ENCODE data around the gene AVPR2. TPM values are rescaled to one million over a fixed set of nuclear protein-coding genes. Genes with fewer than 3 reads are reported as not detected.

AVPR2 gene
- polyA plus RNA-seq, 2 of the 4 experiments (the other 2 are of a cell fraction) = not detected

- no peak for TF ChIP-seq E2F6 (IDR thresholded peaks at IDR 0.05; ENCODE audit: borderline replicate concordance, low read depth)
- no peak for TF ChIP-seq RAD21 (conservative IDR thresholded peaks at IDR 0.05 in 1 of 2, IDR thresholded peaks at IDR 0.05 in 1 of 2)
- no peak for TF ChIP-seq USF2 (IDR thresholded peaks at IDR 0.05)
- no peak for TF ChIP-seq FOXS1 (CRISPR knock-in tag; IDR thresholded peaks at IDR 0.05)
- no peak for TF ChIP-seq RNF2 (IDR thresholded peaks at IDR 0.05; ENCODE audit: borderline replicate concordance, low read depth)
- no peak for TF ChIP-seq CBX8 (IDR thresholded peaks at IDR 0.05)
- no peak for TF ChIP-seq EHMT2 (IDR thresholded peaks at IDR 0.05; ENCODE audit: low read depth)
- no peak for TF ChIP-seq ZNF302 (CRISPR knock-in tag; IDR thresholded peaks at IDR 0.05)
- TF ChIP-seq PBX3 (IDR thresholded peaks at IDR 0.05) = no peak
- TF ChIP-seq JUN (IDR thresholded peaks at IDR 0.05) = no peak
- no peak for TF ChIP-seq HOXB13 (CRISPR knock-in tag; IDR thresholded peaks at IDR 0.05; ENCODE audit: low read depth)
- no peak for TF ChIP-seq TP53 (CRISPR knock-in tag; IDR thresholded peaks at IDR 0.05)
- no peak for TF ChIP-seq HMGXB4 (CRISPR knock-in tag; IDR thresholded peaks at IDR 0.05; ENCODE audit: borderline replicate concordance)
- TF ChIP-seq GATA3 (IDR thresholded peaks at IDR 0.05; ENCODE audit: borderline replicate concordance) = no peak
- no peak for TF ChIP-seq ELK1 (IDR thresholded peaks at IDR 0.05; ENCODE audit: low read depth, low read length)
- TF ChIP-seq POLR2A (IDR thresholded peaks at IDR 0.05; ENCODE audit: low read length) = no peak
- no peak for TF ChIP-seq HOXA7 (CRISPR knock-in tag; IDR thresholded peaks at IDR 0.05)
- no peak for TF ChIP-seq CHD2 (IDR thresholded peaks at IDR 0.05; ENCODE audit: low read length, partially characterized antibody)
- no peak for TF ChIP-seq ATOH8 (CRISPR knock-in tag; IDR thresholded peaks at IDR 0.05; ENCODE audit: low read depth)
- WGBS (ENCODE audit: missing lambda C conversion rate) = 72% methylated on average over 6 of the region's 10 CpGs
- ATAC-seq = no peak
- no peaks in the 10 kb centered on the region for H3K9me3 ChIP-seq
- DNase-seq (ENCODE audit: low read depth in 1 of 2, low spot score in 1 of 2) = no peak
- no peak overlapping the region for H3K27ac ChIP-seq
- CTCF ChIA-PET = no interaction called here
- no peak overlapping the region for H3K4me2 ChIP-seq
- no peak overlapping the region for H3K4me3 ChIP-seq
- no peak for FAIRE-seq
- H3K4me1 ChIP-seq = no peaks in the 10 kb centered on the region
- POLR2A ChIA-PET = no interaction called here
Observed at GRCh38 chrX:153861151-153861550, 43.3 kb upstream of the AVPR2 start.

GRCh38 chrX:153861733-153862310 is 42.7 kb upstream of the AVPR2 start:
- POLR2A ChIA-PET = no interaction called here
- CTCF ChIA-PET = no interaction called here
- WGBS (ENCODE audit: missing lambda C conversion rate) = 54% methylated on average over 20 of the region's 21 CpGs
- TF ChIP-seq PBX3 (IDR thresholded peaks at IDR 0.05) (no peak), HOXA7 (CRISPR knock-in tag; IDR thresholded peaks at IDR 0.05) (no peak), PHF8 (IDR thresholded peaks at IDR 0.05; ENCODE audit: borderline replicate concordance, low read depth) (no peak), JUNB (IDR thresholded peaks at IDR 0.05) (no peak), ZC3H11A (IDR thresholded peaks at IDR 0.05) (no peak), RARB (CRISPR knock-in tag; IDR thresholded peaks at IDR 0.05) (no peak), HMGXB4 (CRISPR knock-in tag; IDR thresholded peaks at IDR 0.05; ENCODE audit: borderline replicate concordance) (no peak), CHD4 (IDR thresholded peaks at IDR 0.05; ENCODE audit: borderline replicate concordance) (no peak), CTCF (IDR thresholded peaks at IDR 0.05) (no peak)

More at GRCh38 chrX:153861733-153862310, 42.7 kb upstream of the AVPR2 start:
- FAIRE-seq (no peak), DNase-seq (ENCODE audit: low read depth in 1 of 2, low spot score in 1 of 2) (no peak), ATAC-seq (no peak)
- H3K27ac ChIP-seq = no peak overlapping the region
- no peak overlapping the region for H3K4me2 ChIP-seq
- no peaks in the 10 kb centered on the region for H3K4me1 ChIP-seq
- no peaks in the 10 kb centered on the region for H3K9me3 ChIP-seq
- no peak overlapping the region for H3K4me3 ChIP-seq
